22Rv1 (cell line): ENCODE results near the gene UGT1A6.

Experiments
- CTCF ChIP-seq: fragments of 450-650 bp; IDR thresholded peaks from 2 replicates; pipeline ENCODE4 v1.5.1; 2017; ENCODE audit warnings: mild to moderate bottlenecking
- ZFX ChIP-seq: fragments of 450-650 bp; IDR thresholded peaks from 2 replicates; pipeline ENCODE4 v1.6.1; 2017; ENCODE audit warnings: antibody characterized with exemption, borderline replicate concordance

GRCh38 chr2:233769260-233769659 is 76.6 kb downstream of the UGT1A6 start:
- TF ChIP-seq CTCF: no peak
- TF ChIP-seq ZFX: no peak
